ENCODE data around the gene COL6A1. TPM values are rescaled to one million over a fixed set of nuclear protein-coding genes. Genes with fewer than 3 reads are reported as not detected.

COL6A1 gene
- total and polyA plus RNA-seq, 12 donors, result 71.9 to 388 (median 143) TPM

GRCh38 chr21:45972716-45973474 lies 8.7 kb upstream of the COL6A1 start:
- DNase-seq (peak; percentile 84 to 94), ATAC-seq (peak; percentile 38 to 65 (median 52))
- Histone ChIP-seq H3K27ac (peak overlapping the region; percentile 93 to 99 (median 97)), H3K27me3 (peaks cover 0 to 54% (median 0%) of the 10 kb centered on the region in 7 donors), H3K4me1 (peaks cover 21 to 72% (median 55%) of the 10 kb centered on the region in 9 donors), H3K9me3 (no peaks in the 10 kb centered on the region), H3K4me3 (peak overlapping the region; percentile 27 to 62 (median 55)), H3K36me3 (no peaks in the 10 kb centered on the region)
- intact Hi-C loops (cut with DNase I), result loop anchor here in 9 of 10 donors (2.0 to 10.0 kb wide), 10 partner anchors 94 to 482 kb away; partner anchors contain the start of genes COL6A2 (in 8 of the 9), DIP2A (in 1 of the 9) and LSS (in 1 of the 9)
- no peak for TF ChIP-seq CTCF (IDR thresholded peaks at IDR 0.05)
- 13 to 15% methylated on average over 52 to 58 of the region's 58 CpGs for WGBS, 2 donors

GRCh38 chr21:45973475-45974072 lies 8.0 kb upstream of the COL6A1 start:
- peaks cover 0 to 54% (median 0%) of the 10 kb centered on the region in 7 donors for H3K27me3 ChIP-seq
- WGBS, 2 donors, result 2% methylated on average over 38 of the region's 38 CpGs
- intact Hi-C loops (cut with DNase I), result loop anchor here in 9 of 10 donors (2.0 to 10.0 kb wide), 10 partner anchors 94 to 481 kb away; partner anchors contain the start of genes COL6A2 (in 8 of the 9), DIP2A (in 1 of the 9) and LSS (in 1 of the 9)
- peak overlapping the region; percentile 27 to 62 (median 55) for H3K4me3 ChIP-seq
- no peaks in the 10 kb centered on the region for H3K36me3 ChIP-seq
- H3K4me1 ChIP-seq, result peaks cover 21 to 76% (median 58%) of the 10 kb centered on the region in 9 donors
- DNase-seq, result peak; percentile 83 to 91
- H3K27ac ChIP-seq, result peak overlapping the region; percentile 93 to 99 (median 97)
- TF ChIP-seq CTCF (IDR thresholded peaks at IDR 0.05), result peak; percentile 65 to 84 (median 76)
- no peaks in the 10 kb centered on the region for H3K9me3 ChIP-seq
- peak; percentile 32 to 60 (median 52) for ATAC-seq

- Histone ChIP-seq H3K27me3 (peaks cover 0 to 54% (median 0%) of the 10 kb centered on the region in 7 donors), H3K36me3 (no peaks in the 10 kb centered on the region), H3K27ac (peak overlapping the region; percentile 93 to 99 (median 97)), H3K4me1 (peaks cover 21 to 80% (median 63%) of the 10 kb centered on the region in 9 donors), H3K4me3 (peak overlapping the region; percentile 22 to 62 (median 55)), H3K9me3 (no peaks in the 10 kb centered on the region)
- ATAC-seq (peak; percentile 8 to 46 (median 28)), DNase-seq (peak in 1 of 2 donors; percentile 67)
- 10 to 11% methylated on average over 58 to 59 of the region's 59 CpGs for WGBS, 2 donors
- TF ChIP-seq CTCF (IDR thresholded peaks at IDR 0.05), result no peak
- intact Hi-C loops (cut with DNase I), result loop anchor here in 7 of 10 donors (5.0 to 10.0 kb wide), 9 partner anchors 93 to 480 kb away; partner anchors contain the start of genes COL6A2 (in 3 of the 7), DIP2A (in 1 of the 7) and LSS (in 1 of the 7)
Measured at GRCh38 chr21:45974073-45975019, 7.2 kb upstream of the COL6A1 start.

Measured in heart right ventricle (tissue), 16 donors.